A673 (cell line): ENCODE measurements around the gene SIAH3. TPM values are rescaled to one million over a fixed set of nuclear protein-coding genes. Genes with fewer than 3 reads are reported as not detected.
A peak's percentile ranks its signal among the peaks of the same experiment; 100 is the strongest.

Experiments
- BruUV-seq: library from RNA; stranded (reverse); fragments of 400-500 nt; replicated peaks from 2 replicates; lab custom pipeline; 2021; lab: Mats Ljungman, UMichigan
- CTCF ChIA-PET: fragments of 300-600 bp; sonication (Branson Sonifier 250); formaldehyde crosslinking; loops from one replicate; lab custom pipeline; 2022; ENCODE audit warnings: antibody characterized with exemption; lab: Charles Lee
- POLR2A ChIA-PET: fragments of 300-600 bp; sonication (Branson Sonifier 250); formaldehyde crosslinking; loops from one replicate; lab custom pipeline; 2022; ENCODE audit warnings: antibody characterized with exemption; ENCODE audit not compliant: low non-redundant PET; lab: Charles Lee
- DNase-seq: peaks from one replicate; pipeline ENCODE4 v3.0.0-alpha.2; 2015; ENCODE audit warnings: low spot score
- H3K27ac ChIP-seq: fragments of 200-600 bp; sonication (generic); 2 replicates; pipeline ENCODE4 v1.5.1; 2016; ENCODE audit warnings: mixed run types, low read depth, mild to moderate bottlenecking, mixed read lengths, antibody characterized with exemption, low read length; ENCODE audit not compliant: poor library complexity, severe bottlenecking
- H3K27me3 ChIP-seq: fragments of 200-600 bp; sonication (generic); replicated peaks from 2 replicates; pipeline ENCODE4 v1.6.1; 2017; ENCODE audit warnings: mixed run types, low read depth, mild to moderate bottlenecking, mixed read lengths, antibody characterized with exemption, low read length; ENCODE audit not compliant: insufficient read depth, poor library complexity
- H3K36me3 ChIP-seq: fragments of 200-600 bp; sonication (generic); 2 replicates; pipeline ENCODE4 v1.6.1; 2016; ENCODE audit warnings: mixed run types, mild to moderate bottlenecking, mixed read lengths, antibody characterized with exemption, low read length; ENCODE audit not compliant: insufficient read depth, poor library complexity, severe bottlenecking
- H3K4me1 ChIP-seq: fragments of 200-600 bp; sonication (generic); 2 replicates; pipeline ENCODE4 v1.6.1; 2017; ENCODE audit warnings: mixed run types, mild to moderate bottlenecking, mixed read lengths, antibody characterized with exemption, low read length; ENCODE audit not compliant: insufficient read depth, poor library complexity, severe bottlenecking
- H3K4me3 ChIP-seq: fragments of 200-600 bp; sonication (generic); 2 replicates; pipeline ENCODE4 v1.5.1; 2016; ENCODE audit warnings: low read depth, mixed run types, mild to moderate bottlenecking, mixed read lengths, low read length; ENCODE audit not compliant: poor library complexity, severe bottlenecking
- H3K9me3 ChIP-seq: fragments of 200-600 bp; sonication (generic); 2 replicates; pipeline ENCODE4 v1.6.1; 2016; ENCODE audit warnings: mixed run types, low read depth, mild to moderate bottlenecking, mixed read lengths, antibody characterized with exemption, low read length; ENCODE audit not compliant: poor library complexity, severe bottlenecking
- EZH2 ChIP-seq: fragments of 200-600 bp; sonication (generic); IDR thresholded peaks from 2 replicates; pipeline ENCODE4 v1.6.1; 2017; ENCODE audit warnings: borderline replicate concordance, low read depth, mild to moderate bottlenecking, mixed read lengths, antibody characterized with exemption, low read length; ENCODE audit not compliant: poor library complexity, severe bottlenecking
- intact Hi-C: fragments of 100-400 bp; cut with micrococcal nuclease; formaldehyde crosslinking; loops from one replicate; pipeline ENCODE4 v1.10.0; 2022; ENCODE audit not compliant: unreplicated experiment
- total RNA-seq: library from RNA; stranded (reverse); gene quantifications from 2 replicates; pipeline ENCODE4 v1.2.3, GENCODE V29; 2021
- TF ChIP-seq, protein P1 (sequence below): fragments of 300-800, 200-600 bp; sonication (generic); conservative IDR thresholded peaks from 2 replicates; pipeline ENCODE4 v1.5.1; 2017; ENCODE audit warnings: low read depth, mild to moderate bottlenecking, antibody characterized with exemption, low read length, moderate library complexity, mixed read lengths

Gene SIAH3
- total RNA-seq, 1 experiment from 2014 or later = 4.6 TPM

DNA sequence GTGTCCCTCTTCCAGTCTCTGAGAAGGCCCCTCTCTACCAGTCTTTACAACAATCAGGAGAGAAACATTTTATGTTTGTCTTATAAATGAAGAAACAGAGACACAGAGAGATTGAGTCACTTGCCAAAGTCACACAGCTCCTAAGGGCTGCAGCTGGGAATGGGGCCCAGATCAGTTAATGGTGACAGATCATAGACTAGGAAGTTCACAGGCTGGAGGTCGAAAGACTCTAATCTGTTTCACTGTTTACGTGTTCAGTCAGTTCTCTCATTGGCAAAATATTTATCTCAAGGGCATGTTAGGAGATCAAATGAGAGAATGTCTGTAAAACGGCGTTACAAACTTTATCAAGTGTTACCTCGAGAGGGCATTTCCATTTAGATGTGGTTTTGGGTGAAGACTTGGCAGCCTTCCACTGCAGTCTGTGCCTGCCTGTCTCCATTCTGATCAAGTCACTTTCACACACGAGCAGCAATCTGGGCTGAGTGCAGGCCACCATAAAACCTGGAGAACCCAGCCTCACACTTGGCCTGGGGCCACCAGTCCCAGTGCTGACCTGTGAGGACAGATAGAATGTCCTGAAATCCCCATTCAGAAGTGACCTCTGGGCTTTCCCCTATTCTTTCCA lies 65.1 kb downstream of the SIAH3 start:
- H3K27me3 ChIP-seq = no peaks in the 10 kb centered on the region
- DNase-seq = peak; percentile 28
- ChIA-PET POLR2A (no interaction called here), CTCF (no interaction called here)
- no TSS peak for BruUV-seq
- no peak overlapping the region for H3K4me3 ChIP-seq
- no peaks in the 10 kb centered on the region for H3K36me3 ChIP-seq
- no peaks in the 10 kb centered on the region for H3K9me3 ChIP-seq
- peaks cover 68% of the 10 kb centered on the region for H3K4me1 ChIP-seq
- intact Hi-C loops = no loop called here
- TF ChIP-seq, protein P1, sequence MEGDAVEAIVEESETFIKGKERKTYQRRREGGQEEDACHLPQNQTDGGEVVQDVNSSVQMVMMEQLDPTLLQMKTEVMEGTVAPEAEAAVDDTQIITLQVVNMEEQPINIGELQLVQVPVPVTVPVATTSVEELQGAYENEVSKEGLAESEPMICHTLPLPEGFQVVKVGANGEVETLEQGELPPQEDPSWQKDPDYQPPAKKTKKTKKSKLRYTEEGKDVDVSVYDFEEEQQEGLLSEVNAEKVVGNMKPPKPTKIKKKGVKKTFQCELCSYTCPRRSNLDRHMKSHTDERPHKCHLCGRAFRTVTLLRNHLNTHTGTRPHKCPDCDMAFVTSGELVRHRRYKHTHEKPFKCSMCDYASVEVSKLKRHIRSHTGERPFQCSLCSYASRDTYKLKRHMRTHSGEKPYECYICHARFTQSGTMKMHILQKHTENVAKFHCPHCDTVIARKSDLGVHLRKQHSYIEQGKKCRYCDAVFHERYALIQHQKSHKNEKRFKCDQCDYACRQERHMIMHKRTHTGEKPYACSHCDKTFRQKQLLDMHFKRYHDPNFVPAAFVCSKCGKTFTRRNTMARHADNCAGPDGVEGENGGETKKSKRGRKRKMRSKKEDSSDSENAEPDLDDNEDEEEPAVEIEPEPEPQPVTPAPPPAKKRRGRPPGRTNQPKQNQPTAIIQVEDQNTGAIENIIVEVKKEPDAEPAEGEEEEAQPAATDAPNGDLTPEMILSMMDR = no peak
- TF ChIP-seq EZH2 = no peak
- no peak overlapping the region for H3K27ac ChIP-seq

DNA sequence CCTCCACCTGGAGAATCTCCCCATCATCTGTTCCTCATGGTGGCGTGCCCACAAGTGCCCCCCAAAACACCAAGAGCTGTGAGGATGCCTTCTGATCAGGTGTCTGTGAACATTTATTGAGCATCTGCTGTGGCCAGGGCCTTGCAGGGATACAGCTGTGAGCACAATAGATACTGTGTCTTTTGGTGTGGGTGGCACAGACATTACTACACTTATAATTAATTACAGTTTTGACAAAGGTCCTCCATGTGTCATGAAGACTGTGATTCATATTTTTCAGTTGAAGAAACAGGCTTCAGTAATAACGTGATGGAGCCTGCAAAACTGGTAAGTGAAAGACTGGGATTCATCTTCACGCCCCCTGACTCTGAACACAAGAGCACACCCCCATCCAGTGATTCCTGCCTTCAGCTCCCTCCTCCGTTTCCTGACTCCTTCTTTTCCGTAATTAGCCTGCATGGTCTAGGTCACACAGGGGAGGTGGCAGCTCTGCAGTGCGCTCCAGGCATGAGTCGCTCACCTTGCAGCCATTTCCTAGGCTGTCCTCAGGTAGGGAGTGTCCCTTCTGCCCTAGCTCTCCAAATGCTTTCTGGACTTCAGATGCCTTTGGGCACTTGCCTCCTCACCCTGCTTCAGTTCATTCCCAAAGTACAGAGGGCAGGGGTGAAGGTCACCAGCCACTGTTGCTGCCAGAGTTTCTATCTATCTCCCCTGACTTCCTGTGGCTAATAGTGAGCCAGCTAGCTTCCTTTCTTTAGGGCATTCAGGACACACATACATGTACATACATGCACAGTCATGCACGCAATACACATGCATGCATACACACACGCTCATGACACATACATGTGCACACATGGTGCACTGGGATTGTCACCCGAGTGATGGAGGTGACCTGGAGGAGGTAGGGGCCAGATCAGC lies 66.5 kb downstream of the SIAH3 start:
- H3K9me3 ChIP-seq = no peaks in the 10 kb centered on the region
- DNase-seq = no peak
- intact Hi-C loops = no loop called here
- H3K27ac ChIP-seq = no peak overlapping the region
- no TSS peak for BruUV-seq
- TF ChIP-seq, protein P1 = no peak
- no peak for TF ChIP-seq EZH2
- CTCF ChIA-PET = no interaction called here
- peaks cover 75% of the 10 kb centered on the region for H3K4me1 ChIP-seq
- no peaks in the 10 kb centered on the region for H3K27me3 ChIP-seq
- H3K36me3 ChIP-seq = no peaks in the 10 kb centered on the region
- no peak overlapping the region for H3K4me3 ChIP-seq
- POLR2A ChIA-PET = interaction anchor here (0.6 kb wide), 1 partner anchor 66 kb away, joined by 11 read pairs; no protein-coding TSS in a partner anchor

DNA sequence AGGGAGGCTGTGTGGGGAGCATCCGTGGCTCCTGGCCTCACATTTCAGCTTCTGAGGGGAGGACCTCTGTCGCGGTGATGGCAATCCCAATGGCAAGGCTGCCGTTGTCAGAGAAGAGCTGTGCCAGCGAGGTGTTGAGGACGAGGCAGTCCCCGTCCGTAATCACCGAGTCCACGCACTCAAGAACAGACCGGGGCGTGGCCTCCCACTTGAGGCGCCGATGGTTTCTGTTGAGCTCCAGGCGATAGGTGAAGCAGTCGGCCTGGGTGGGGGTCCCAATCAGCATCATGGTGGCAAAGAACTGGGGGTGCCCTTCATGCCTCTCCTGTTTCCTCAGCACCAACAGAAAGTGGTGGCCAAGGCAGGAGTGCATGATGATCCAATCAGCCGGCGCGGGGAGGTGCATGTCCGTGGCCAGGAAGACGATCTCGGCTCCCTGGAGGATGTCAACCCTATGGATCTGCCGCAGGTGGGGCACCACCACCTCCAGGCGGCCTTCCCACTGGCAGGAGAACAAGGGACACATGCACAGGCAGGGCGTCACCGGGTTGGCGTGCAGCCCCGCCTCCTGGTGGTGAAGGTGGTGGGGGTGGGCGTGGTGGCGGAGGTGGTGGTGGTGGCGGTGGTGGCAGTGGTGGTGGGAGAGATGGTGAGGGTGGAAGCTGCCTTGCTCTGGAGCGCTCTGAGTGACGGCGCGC lies 68.1 kb downstream of the SIAH3 start:
- CTCF ChIA-PET = no interaction called here
- no peaks in the 10 kb centered on the region for H3K27me3 ChIP-seq
- H3K4me3 ChIP-seq = no peak overlapping the region
- no peak for DNase-seq
- H3K4me1 ChIP-seq = peaks cover 69% of the 10 kb centered on the region
- no peaks in the 10 kb centered on the region for H3K9me3 ChIP-seq
- no TSS peak for BruUV-seq
- POLR2A ChIA-PET = interaction anchor here (0.6 kb wide), 1 partner anchor 692 kb away, joined by 3 read pairs; no protein-coding TSS in a partner anchor
- intact Hi-C loops = no loop called here
- TF ChIP-seq EZH2 = no peak
- TF ChIP-seq, protein P1 = no peak
- no peaks in the 10 kb centered on the region for H3K36me3 ChIP-seq
- H3K27ac ChIP-seq = no peak overlapping the region
